ENCODE measurements around the gene CEMP1.

- TF ChIP-seq CTCF (IDR thresholded peaks at IDR 0.05) (no peak), POLR2A (IDR thresholded peaks at IDR 0.05) (no peak)
These were observed 41.6 kb downstream of the CEMP1 start for GRCh38 chr16:2489581-2489980.

Measured in thyroid gland (tissue), 4 donors.